HG03439 (cell line): Measurements from ENCODE around the gene JMJD7.

Experiments used
- ATAC-seq: cut with Tn5 transposase; IDR thresholded peaks from one replicate; pipeline ENCODE4 v1.9.1; 2021; ENCODE audit warnings: mild to moderate bottlenecking, moderate library complexity; ENCODE audit not compliant: unreplicated experiment

Gene JMJD7

GRCh38 chr15:41827880-41828806 lies at the start of gene JMJD7:
TSS of gene JMJD7 (plus strand) at chr15:41828092. CDS start at chr15:41828125, 33 bp downstream.
- peak; percentile 75 for ATAC-seq

DNA sequence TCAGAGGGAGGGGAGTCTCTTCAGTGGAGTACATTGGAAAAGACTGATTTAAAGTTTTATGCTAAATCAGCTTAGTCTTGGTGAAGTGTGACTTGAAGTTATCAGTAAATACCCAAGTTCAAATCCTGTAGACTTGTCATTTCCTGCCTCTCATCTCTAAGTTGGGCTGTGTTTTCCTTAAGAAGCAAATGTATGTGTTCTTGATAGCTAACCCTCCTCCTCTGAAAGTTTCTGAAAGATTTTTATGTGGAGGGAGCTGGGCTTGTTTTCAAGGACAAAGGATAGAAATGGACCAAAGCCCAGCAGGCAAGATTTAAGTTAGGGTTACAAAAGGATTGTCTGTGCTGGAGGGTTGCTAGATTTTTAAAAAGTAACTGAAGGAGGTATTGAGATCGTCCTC lies 49.4 kb upstream of the JMJD7 start:
- no peak for ATAC-seq

DNA sequence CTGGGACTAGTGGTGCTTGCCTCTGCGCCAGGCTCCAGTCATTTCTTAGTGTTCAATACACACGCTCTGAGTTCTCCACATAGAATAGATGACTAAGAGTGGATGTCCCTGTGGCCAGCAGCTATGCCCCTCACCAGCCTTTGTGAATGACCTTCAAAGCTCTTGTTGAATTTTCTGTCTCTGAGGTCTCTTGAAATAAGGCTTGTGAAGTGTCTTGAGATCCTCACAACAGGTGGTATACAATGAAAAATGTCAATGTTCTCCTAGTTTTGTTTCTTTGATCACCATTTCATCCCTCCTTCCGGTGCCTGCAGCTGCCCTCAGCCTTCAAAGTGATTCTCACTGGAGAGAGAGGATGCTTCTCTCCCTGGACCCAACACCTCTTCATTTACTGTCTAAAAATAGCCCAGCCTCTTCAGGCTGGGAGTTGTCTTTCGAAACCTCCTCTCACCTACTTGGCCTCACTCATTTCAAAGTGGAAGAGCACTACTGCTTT lies 48.2 kb upstream of the JMJD7 start:
- ATAC-seq = no peak

- no peak for ATAC-seq
These were observed 47.6 kb upstream of the JMJD7 start for GRCh38 chr15:41780266-41780665.

- no peak for ATAC-seq
These were observed 47.2 kb upstream of the JMJD7 start for GRCh38 chr15:41780727-41781126.

DNA sequence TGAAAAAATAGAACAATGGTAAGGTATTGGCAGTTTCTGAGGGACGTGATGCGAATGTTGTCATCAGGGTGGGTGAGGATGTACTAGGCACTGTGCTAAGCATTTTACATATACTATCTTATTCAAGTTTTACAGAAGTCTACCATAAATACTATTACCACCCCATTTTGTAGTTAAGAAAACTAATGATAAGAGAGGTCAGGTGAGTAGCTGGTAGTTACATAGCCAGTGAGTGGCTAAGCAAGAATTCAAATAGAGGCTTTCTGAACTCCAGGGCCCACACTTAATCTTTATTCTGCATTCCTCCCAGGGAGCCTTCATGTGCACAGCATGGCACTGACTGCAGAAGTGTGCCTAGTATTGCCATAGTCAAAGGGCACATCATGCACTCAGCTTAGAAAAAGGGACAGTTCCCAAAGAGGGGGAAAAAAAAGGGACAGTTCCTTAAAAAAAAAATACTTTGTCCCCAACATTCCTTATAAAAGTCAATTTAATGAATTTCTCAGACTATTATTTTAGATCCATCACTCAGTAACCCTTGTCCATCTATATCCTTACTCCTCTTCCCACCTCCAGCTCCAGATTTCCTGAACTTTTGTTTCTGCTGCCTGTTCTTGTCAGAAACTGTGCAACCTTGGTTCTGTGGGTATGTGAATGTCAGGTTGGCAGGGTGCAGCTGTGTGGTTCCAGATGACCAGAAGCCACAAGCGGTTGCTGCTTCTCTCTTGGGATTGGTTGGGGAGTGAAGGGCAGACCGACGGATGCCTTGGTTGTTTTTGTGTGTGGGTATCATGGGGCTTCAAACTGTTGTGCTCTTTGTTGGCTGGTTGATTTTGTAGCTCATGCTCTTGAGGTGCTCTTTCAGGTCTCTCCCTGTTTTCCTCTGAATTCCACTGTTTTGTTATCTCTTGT lies 45.3 kb upstream of the JMJD7 start:
- no peak for ATAC-seq

DNA sequence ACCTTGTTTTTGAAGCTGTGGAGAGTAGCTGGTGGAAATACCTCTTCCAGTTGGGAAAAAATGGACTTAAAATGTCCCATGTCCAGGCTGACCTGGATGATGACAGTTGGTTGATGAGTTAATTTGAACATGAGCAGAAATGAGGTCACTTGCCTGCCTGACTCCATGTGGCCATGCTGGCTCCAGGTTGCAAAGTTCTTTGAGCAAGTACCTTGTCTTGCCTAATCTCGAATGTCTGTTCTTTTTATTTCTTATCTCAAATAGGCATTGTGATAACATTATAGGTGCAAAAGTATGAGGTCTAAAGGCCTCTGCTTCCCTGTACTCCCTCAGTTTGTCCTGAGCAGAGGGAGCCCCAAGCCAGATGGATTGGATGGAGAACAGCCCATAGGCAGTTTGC lies 44.6 kb upstream of the JMJD7 start:
- no peak for ATAC-seq

GRCh38 chr15:41788262-41788661 lies 39.6 kb upstream of the JMJD7 start:
- no peak for ATAC-seq

- no peak for ATAC-seq
These were observed 38.7 kb upstream of the JMJD7 start for GRCh38 chr15:41789236-41789635.

DNA sequence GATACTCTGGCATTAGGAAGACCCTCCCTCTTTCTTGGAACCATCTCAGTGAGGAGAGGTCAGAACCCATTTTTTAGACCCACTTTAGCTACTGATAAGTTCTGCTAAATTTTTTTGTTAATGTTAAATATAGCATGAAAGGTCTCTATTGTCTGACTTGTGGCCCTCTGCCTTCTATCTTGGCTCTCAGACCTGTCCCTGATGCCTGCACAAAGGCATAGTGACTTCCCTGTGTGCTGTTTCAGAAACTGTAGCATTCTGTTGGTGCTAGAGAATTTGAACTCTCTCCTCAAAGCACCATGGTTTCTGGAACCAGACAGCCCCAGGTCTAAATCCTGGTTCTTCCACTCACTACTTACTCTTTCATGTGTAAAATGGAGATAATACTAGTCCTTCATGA lies 38.2 kb upstream of the JMJD7 start:
- no peak for ATAC-seq

- ATAC-seq = no peak
These were observed 37.7 kb upstream of the JMJD7 start for GRCh38 chr15:41790169-41790568.

GRCh38 chr15:41790756-41791546 lies 36.9 kb upstream of the JMJD7 start:
- ATAC-seq = no peak

DNA sequence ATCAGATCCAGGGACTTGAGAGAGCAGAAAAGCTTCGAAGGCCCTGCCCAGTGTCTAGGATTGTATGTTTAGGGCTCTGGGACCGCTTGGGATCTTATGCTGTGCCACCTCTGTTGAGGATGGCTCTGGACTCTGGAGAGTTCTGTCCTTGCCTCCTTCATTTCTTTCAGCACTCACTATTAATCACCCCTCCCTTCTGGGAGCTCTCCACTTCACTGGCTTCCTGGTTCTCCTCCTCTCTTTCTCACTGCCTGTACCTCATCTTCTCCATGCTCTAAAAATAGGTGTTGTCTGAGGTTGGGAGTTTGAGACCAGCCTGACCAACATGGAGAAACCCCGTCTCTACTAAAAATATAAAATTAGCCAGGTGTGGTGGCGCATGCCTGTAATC lies 36.4 kb upstream of the JMJD7 start:
- no peak for ATAC-seq

- no peak for ATAC-seq
These were observed 35.8 kb upstream of the JMJD7 start for GRCh38 chr15:41792000-41792637.

- no peak for ATAC-seq
These were observed 33.8 kb upstream of the JMJD7 start for GRCh38 chr15:41794081-41794480.

DNA sequence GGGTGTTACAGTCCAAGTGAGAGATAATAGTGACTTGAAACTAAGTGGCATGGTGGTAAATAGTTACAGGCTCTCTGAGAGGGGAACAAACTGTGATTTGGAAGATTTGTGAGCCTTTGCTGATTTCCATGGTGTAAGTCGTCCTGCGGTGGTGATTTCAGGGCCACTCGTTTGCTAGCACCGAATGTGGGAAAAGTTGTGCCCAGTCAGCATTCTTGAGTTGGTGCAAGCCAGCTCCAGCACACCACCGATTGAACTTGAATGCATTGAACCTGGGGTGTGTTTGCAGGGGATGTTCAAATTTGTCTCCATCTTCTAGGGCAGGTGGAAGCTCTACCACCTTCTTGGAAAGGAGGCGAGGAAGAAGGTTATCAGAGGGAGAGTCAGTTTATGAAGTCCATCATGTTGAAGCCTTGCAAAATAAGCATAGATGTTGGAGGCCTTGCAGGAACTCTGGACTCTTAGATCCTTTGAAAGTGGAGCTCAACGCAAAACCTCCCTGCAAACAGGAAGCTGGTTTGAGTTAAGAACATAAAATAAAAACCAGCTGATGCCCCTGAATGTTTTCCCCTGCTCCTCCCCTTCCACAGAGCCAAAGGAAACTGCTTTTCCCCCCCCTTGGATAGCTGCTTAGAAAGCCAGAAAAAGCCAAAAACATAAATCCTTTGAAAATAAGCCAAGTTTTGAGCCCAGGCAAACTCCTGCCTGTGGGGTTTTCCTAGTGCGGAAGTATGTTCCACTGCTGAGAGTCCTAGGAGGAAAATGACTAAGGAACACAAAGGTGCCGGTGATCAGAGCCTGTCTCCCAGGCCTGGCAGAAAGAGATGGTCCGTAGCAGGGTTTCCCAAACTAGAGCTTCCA lies 31.7 kb upstream of the JMJD7 start:
- no peak for ATAC-seq

DNA sequence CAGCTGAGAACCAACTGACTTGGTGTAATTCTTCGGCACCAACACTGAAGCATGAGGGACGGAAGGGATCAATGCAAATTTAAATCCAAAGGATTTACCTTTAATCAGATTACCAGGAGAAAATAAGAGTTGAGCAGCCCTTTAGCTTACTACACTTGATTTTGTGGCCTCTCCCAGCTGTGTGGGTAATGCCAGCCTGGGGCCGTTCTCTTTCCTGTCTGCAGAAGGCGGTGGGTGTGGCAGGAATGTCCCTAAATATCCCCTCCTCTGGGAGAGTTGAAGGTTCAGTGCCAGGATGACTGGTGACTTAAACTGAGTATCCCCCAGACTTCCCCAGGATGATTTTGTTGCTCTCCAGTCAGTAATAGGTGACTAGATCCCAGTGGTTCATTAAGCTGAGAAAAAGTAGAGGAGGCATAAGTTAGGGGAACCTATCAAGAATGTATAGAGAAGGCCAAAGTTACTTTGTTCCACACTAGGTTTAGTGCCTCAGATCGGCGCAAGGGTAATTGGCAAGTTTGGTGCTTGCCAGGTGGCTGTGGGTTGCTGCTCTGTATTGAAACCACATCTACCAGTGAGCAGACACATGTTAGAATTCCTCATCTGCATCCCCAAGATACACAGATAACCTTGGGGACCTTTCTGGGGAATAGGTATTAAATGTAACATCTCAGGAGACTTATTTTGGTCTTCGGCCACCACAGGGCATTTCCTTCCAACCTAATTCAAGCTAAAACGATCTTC lies 30.5 kb upstream of the JMJD7 start:
- no peak for ATAC-seq

GRCh38 chr15:41798607-41799487 lies 29.0 kb upstream of the JMJD7 start:
- ATAC-seq = no peak
